BJ (cell line): Measurements from ENCODE around the gene HLA-G. TPM values are rescaled to one million over a fixed set of nuclear protein-coding genes. Genes with fewer than 3 reads are reported as not detected.
A peak's percentile ranks its signal among the peaks of the same experiment; 100 is the strongest.

Source experiments
- CTCF ChIA-PET: fragments of 350-600 bp; formaldehyde crosslinking; extraction: SDS; loops from one replicate; lab custom pipeline; 2021; ENCODE audit warnings: antibody characterized with exemption, inconsistent platforms; lab: Yijun Ruan, JAX
- POLR2A ChIA-PET: fragments of 300-600 bp; sonication (Branson Sonifier 250); formaldehyde crosslinking; extraction: SDS; loops from one replicate; lab custom pipeline; 2021; ENCODE audit warnings: antibody characterized with exemption; lab: Charles Lee
- DNase-seq: peaks from one replicate; pipeline ENCODE4 v3.0.0-alpha.2; 2011; ENCODE audit warnings: low read depth
- H3K27me3 ChIP-seq: 2 replicates; pipeline ENCODE4 v1.6.0; 2011; ENCODE audit warnings: low read length; ENCODE audit not compliant: control insufficient read depth, insufficient read depth
- H3K36me3 ChIP-seq: 2 replicates; pipeline ENCODE4 v1.5.1; 2011; ENCODE audit warnings: low read length; ENCODE audit not compliant: control insufficient read depth, insufficient read depth
- H3K4me3 ChIP-seq: 2 replicates; pipeline ENCODE4 v1.5.1; 2011; ENCODE audit warnings: low read depth, mild to moderate bottlenecking, control low read depth, low read length
- CTCF ChIP-seq: IDR thresholded peaks from 2 replicates; pipeline ENCODE4 v1.5.1; 2011; ENCODE audit warnings: low read depth, mild to moderate bottlenecking, control low read depth, inconsistent platforms, low read length, moderate library complexity; ENCODE audit not compliant: insufficient read depth
- polyA plus RNA-seq: library from polyadenylated mRNA; depleted of rRNA; stranded (reverse); fragments of >200 nt; gene quantifications from 2 replicates; pipeline ENCODE4 v1.2.3, GENCODE V29; 2011

Gene HLA-G
- polyA plus RNA-seq, 1 experiment = not detected

GRCh38 chr6:29834564-29835436, 7.2 kb downstream of the HLA-G start:
- TF ChIP-seq CTCF = peak; percentile 86
- POLR2A ChIA-PET = no interaction called here
- CTCF ChIA-PET = interaction anchor here (0.6 to 4.7 kb wide), 25 partner anchors 9 to 187 kb away, joined by 3 to 71 read pairs (median 5); no protein-coding TSS in a partner anchor
- no peaks in the 10 kb centered on the region for H3K36me3 ChIP-seq
- peaks cover 11% of the 10 kb centered on the region for H3K27me3 ChIP-seq
- DNase-seq = no peak
- H3K4me3 ChIP-seq = no peak overlapping the region

- ChIA-PET CTCF (interaction anchor here (0.8 to 1.7 kb wide), 4 partner anchors 11 to 187 kb away, joined by 3 to 7 read pairs (median 3); no protein-coding TSS in a partner anchor), POLR2A (no interaction called here)
- Histone ChIP-seq H3K4me3 (no peak overlapping the region), H3K27me3 (peaks cover 5% of the 10 kb centered on the region), H3K36me3 (no peaks in the 10 kb centered on the region)
- no peak for TF ChIP-seq CTCF
- DNase-seq = no peak
Observed at GRCh38 chr6:29839917-29840316, 12.3 kb downstream of the HLA-G start.

- Histone ChIP-seq H3K27me3 (peaks cover 5% of the 10 kb centered on the region), H3K36me3 (no peaks in the 10 kb centered on the region), H3K4me3 (no peak overlapping the region)
- no peak for DNase-seq
- POLR2A ChIA-PET = no interaction called here
- CTCF ChIA-PET = no interaction called here
- no peak for TF ChIP-seq CTCF
Observed at GRCh38 chr6:29841030-29841429, 13.4 kb downstream of the HLA-G start.

GRCh38 chr6:29845405-29846006, 17.9 kb downstream of the HLA-G start:
- Histone ChIP-seq H3K36me3 (no peaks in the 10 kb centered on the region), H3K27me3 (peaks cover 16% of the 10 kb centered on the region), H3K4me3 (no peak overlapping the region)
- ChIA-PET POLR2A (no interaction called here), CTCF (no interaction called here)
- no peak for DNase-seq
- TF ChIP-seq CTCF = no peak
